SH-SY5Y (cell line): ENCODE measurements around the gene MYBPC2.

Experiments
- GATA2 ChIP-seq: IDR thresholded peaks from 2 replicates; pipeline ENCODE4 v1.6.1; 2011; ENCODE audit warnings: mild to moderate bottlenecking, low read depth, low read length
- GATA3 ChIP-seq: IDR thresholded peaks from 2 replicates; pipeline ENCODE4 v1.6.1; 2011; ENCODE audit warnings: low read depth, mild to moderate bottlenecking, low read length, moderate library complexity

DNA sequence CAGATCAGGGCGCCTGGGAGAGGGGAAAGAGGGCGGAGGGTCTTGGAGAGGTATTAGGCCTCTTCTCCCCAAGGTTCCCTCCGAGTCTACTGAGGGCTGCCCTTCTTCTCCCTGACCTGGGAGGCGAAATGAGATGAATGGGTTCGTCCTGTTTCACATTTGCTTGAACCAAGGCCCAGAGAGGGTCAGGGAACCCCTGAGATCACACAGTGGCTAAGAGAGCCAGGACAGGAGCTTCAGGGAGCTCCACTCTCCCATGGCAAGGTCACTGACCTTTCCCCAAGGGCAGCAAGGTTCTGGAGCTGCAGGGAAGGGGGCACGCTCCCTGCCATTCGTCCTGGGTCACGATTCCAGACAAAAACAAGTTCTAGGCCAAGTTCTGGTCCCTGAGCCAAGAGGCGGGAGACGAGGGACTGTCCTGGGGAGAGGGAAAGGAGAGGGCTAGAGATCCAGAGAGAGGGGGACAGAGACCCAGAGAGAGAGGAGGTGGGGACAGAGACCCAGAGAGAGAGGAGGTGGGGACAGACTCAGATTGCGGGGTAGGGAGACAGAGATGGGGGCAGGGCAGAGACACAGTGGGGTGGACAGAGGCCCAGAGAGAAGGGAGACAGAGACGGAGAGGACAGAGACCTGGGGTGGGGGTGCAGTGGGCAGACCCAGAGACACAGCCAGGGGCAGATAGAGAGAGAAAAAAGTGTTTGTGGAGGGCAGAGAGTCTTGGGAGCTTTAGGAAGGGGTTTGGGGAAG lies 80.5 kb downstream of the MYBPC2 start:
- TF ChIP-seq GATA3 (no peak), GATA2 (no peak)
